HG02973 (cell line): Measurements from ENCODE around the gene DDX46.
A peak's percentile ranks its signal among the peaks of the same experiment; 100 is the strongest.
"Not testable (repeated sequence)": the region's sequence is repeated elsewhere in the genome, so short reads cannot be mapped to it uniquely, and the experiment has no call there.

Experiments
- ATAC-seq: cut with Tn5 transposase; IDR thresholded peaks from one replicate; pipeline ENCODE4 v1.9.1; 2021; ENCODE audit warnings: moderate library complexity; ENCODE audit not compliant: unreplicated experiment

DDX46 gene, protein sequence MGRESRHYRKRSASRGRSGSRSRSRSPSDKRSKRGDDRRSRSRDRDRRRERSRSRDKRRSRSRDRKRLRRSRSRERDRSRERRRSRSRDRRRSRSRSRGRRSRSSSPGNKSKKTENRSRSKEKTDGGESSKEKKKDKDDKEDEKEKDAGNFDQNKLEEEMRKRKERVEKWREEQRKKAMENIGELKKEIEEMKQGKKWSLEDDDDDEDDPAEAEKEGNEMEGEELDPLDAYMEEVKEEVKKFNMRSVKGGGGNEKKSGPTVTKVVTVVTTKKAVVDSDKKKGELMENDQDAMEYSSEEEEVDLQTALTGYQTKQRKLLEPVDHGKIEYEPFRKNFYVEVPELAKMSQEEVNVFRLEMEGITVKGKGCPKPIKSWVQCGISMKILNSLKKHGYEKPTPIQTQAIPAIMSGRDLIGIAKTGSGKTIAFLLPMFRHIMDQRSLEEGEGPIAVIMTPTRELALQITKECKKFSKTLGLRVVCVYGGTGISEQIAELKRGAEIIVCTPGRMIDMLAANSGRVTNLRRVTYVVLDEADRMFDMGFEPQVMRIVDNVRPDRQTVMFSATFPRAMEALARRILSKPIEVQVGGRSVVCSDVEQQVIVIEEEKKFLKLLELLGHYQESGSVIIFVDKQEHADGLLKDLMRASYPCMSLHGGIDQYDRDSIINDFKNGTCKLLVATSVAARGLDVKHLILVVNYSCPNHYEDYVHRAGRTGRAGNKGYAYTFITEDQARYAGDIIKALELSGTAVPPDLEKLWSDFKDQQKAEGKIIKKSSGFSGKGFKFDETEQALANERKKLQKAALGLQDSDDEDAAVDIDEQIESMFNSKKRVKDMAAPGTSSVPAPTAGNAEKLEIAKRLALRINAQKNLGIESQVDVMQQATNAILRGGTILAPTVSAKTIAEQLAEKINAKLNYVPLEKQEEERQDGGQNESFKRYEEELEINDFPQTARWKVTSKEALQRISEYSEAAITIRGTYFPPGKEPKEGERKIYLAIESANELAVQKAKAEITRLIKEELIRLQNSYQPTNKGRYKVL

DNA sequence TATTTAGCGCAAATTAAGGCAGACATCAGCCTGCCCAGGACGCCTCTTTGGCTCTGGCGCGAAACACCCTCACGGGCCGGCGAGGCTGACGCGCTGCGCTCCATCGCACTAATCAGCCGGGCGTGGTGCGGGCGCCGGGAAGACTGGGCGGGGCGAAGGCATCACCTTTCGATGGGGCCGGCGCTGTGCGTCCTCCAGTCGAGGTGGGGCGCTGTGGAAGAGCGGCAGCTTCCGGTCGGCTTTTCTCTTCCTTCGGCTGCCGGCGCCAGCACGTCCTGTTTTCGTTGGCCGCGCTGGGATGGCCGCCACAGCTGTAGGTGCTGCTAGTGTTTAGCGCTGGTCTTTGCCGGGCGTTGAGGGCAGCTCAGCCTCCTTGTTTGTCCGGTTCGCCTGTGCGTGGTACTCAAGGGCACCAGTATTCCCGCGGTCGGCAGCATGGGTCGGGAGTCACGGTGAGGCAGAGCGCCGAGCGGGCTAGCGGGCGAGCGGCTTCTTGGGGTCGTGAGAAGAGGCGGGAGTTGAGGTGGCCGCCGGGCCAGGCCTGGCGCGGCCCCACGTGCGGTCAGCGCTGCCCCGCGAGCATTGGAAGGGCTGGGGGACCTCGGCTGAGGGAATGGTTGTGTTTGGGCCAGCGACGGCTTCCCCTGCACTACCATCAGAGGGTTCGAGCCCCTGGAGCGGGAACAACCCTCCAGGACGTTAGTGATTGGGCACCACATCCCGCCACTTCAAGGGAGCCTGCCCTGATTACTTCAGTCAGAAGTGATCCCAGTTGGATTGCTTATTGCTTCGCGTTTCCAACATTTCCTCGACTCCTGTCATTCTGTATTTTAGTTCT, at the start of gene DDX46:
TSS of gene DDX46 (plus strand) at position 276 of the 838 bp plus-strand sequence. CDS start at position 436, 160 bp downstream.
- peak; percentile 95 for ATAC-seq

DNA sequence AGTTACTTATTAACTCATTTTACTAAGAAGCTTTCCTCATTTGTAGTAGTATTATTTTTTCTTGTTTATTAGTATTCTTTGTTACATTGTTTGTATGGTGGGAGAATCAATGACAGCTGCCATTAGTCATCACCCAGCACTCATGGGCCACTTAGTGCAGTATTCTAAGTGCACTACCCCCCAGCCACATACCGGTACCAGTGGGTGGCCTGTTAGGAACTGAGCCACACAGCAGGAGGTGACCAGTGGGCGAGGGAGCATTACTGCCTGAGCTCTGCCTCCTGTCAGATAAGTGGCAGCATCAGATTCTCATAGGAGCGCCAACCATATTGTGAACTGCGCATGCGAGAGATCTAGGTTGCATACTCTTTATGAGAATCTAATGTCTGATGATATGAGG, 44.5 kb upstream of the DDX46 start:
- ATAC-seq = no peak

DNA sequence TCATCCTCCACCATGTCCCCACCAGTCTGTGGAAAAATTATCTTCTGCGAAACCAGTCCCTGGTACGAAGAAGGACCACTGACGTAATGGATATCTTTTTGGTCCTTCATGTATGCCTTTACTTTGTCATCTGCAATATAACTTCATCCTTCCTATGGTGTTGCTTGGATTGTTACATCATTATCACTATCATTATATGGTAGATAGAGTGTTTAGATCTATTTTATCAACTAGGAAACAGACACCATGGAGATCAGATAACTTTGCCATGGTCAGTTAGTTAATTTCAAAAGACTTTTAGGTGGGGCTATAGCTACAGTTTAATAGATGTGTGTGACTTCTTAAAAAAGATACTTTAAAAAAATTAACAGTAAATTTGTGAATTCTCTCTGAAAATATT, 44.0 kb upstream of the DDX46 start:
- ATAC-seq = no peak

DNA sequence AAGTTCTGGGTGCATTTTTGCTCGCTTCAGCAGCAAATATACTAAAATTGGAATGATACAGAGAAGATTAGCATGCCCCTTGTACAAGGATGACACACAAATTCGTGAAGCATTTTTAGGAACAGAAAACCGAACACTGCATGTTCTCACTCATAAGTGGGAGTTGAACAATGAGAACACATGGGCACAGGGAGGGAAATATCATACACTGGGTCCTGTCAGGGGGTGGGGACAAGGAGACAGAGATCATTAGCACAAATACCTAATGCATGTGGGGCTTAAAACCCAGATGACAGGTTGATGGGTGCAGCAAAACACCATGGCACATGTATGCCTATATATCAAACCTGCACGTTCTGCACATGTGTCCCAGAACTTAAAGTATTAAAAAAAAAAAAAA, 43.1 kb upstream of the DDX46 start:
- ATAC-seq = not testable (repeated sequence)

DNA sequence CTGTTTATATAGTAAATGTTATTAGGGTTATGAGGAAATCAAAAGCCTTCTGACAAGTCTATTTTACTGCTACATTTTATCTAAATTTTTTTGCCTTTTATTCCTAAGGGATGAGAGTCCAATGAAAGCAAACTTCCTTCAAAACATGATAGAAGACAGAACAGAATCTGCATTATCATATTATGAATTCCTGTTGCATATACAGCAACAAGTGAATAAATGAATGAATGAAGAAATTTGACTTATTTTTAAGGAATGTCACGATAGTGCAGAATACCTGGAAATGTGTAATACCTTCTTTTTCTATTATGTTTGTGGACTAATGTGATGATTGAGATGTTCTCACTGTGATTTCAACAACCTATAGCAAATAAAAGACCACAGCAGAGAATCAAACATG, 33.7 kb upstream of the DDX46 start:
- no peak for ATAC-seq

DNA sequence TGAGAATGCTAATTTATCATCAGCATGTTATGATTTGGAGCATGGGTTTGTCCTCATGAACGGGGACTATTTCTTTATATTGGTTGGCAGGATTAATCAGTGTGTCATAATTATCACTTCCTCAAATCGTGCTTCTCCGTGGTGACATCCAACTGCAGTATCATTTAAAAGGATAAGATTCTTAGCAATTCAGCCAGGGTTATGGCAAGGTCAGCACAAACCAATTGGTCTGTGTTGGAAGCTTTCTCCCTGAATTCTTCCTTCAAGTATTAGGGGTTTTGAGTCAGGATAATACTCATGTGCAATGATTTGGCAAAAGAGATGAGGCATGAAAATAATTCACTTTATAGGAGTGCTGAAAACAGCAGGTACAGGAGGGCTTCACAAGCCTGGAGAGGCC, 25.8 kb upstream of the DDX46 start:
- no peak for ATAC-seq

DNA sequence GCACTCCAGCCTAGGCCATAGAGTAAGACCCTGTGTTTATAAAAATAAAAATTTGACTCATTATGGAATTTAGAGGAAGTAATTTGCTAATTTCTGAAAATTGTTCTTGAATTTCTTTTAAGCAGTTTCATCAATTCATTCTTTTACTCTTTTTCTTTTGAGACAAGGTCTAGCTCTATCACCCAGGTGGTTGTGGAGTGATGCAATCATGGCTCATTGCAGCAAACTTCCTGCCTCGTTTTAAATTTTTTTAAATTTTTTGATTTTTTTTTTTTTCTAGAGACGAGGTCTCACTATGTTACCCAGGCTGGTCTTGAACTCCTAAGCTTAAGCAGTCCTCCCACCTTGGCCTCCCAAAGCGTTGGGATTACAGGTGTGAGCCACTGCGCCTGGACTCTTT, 23.3 kb upstream of the DDX46 start:
- no peak for ATAC-seq

DNA sequence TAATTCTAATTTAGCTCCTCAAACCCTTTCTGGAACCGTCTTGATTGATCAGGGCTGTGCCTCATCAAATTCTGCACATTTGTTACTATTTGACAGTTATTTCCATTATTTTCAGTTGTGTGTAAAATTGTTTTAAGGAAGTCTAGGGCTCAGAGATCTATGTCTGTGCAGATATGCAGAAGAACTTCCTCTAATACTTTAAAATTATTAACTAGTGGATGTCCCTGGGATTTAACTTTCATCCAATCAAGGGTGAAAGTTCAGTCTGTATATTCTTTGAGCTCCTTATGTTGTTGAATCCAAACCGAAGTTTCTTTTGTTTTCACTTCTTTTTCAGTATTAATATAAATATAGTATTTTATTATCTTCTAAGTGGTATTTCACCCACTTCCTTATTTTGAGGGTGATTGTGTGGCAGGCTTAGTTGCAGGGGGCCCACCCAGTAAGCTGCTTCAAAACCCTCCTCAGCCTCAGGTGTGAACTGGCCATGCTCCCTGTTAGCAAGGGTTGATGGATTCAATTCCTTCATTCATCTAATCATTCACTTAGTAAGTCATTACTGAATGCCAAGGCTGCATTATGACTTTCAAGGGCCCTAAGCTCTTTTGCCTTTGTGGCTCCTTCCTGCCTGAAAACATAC, 22.3 kb upstream of the DDX46 start:
- no peak for ATAC-seq

DNA sequence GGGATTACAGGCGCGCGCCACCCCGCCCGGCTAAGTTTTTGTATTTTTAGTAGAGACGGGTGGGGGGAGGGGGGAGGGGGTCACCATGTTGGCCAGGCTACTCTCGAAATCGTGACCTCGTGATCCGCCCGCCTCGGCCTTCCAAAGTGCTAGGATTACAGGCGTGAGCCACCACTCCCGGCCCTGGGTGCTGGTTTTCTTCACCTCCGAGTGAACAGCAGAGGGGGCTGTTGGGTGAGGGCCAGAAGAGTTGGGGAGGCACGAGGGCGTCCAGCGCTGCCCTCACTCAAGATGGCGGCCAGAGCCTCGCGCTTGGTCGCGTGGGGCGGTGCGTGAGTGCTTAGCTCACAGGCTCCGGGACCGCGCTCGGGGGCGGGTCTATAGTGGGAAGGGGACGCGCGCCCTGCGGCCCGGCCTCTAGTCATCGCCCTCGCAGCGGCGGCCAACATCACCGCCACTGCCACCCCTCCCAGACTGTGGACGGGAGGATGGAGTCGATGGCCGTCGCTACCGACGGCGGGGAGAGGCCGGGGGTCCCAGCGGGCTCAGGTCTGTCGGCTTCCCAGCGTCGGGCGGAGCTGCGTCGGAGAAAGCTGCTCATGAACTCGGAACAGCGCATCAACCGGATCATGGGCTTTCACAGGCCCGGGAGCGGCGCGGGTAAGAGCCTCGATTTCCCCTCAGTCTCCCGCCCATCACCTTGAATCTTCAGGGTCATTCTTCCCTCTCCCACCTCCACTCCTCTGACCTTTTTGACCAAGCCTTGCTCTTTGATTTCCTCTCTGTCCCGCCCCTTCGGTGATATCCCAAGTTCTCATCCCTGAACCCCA, 20.2 kb upstream of the DDX46 start, which contains the start of gene CAMLG:
TSS of gene CAMLG (plus strand) at position 416 of the 830 bp plus-strand sequence. CDS start at position 489, 73 bp downstream.
- ATAC-seq = peak; percentile 92

DNA sequence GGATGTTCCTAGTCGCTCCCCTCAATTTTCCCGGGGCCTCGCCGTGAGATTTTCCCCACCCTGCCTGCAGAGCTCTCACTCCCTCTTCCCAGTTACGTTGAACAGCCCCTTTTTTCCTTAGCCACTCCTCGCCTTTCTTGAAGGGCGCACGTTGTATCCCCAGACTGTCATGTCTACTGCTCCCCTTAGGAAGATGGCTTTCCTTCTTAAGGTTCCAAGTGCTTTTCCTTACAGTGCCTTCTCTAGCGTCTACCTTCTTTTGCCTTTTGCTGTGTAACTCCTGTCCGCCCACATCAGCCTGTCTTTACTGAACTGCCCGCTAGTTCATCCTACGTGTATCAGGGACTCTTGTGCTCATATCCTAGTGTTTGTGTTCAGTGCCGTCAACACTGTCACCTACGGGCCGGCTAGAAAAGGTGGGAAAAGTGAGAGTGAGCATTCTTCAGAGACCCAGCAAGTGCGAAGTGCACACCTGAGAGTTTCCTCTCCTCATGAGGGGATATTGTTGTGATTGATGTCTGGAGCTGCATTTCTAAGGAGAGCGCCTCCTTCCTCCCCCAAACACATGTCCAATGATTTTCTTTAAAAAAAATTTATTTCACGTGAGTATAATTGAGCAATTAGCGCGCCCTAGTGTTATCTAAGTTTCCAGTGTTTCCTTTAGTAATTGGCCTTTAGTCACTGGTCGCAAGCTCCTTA, 19.5 kb upstream of the DDX46 start:
- ATAC-seq = no peak

DNA sequence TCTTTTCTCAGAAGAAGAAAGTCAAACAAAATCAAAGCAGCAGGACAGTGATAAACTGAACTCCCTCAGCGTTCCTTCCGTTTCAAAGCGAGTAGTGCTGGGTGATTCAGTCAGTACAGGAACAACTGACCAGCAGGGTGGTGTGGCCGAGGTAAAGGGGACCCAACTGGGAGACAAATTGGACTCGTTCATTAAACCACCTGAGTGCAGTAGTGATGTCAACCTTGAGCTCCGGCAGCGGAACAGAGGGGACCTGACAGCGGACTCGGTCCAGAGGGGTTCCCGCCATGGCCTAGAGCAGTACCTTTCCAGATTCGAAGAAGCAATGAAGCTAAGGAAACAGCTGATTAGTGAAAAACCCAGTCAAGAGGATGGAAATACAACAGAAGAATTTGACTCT, 17.5 kb upstream of the DDX46 start:
- ATAC-seq = no peak

DNA sequence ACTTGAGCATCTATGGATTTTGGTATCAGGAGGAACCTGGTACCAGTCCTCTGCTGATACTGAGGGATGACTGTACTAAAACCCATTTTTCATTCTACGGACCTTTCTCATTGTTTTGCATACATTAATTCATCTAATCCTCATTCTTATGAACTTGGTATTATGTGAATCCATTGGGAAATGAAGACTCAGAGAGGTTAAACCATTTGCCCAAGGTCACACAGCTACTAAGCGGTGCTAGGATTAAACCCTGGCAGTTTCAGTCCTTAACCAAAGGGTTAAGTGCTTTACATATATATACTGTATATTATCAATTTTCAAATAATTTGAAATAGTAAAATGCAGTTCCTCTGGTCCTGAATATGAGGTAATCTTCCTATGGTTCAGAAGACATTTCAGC, 16.4 kb upstream of the DDX46 start:
- no peak for ATAC-seq

DNA sequence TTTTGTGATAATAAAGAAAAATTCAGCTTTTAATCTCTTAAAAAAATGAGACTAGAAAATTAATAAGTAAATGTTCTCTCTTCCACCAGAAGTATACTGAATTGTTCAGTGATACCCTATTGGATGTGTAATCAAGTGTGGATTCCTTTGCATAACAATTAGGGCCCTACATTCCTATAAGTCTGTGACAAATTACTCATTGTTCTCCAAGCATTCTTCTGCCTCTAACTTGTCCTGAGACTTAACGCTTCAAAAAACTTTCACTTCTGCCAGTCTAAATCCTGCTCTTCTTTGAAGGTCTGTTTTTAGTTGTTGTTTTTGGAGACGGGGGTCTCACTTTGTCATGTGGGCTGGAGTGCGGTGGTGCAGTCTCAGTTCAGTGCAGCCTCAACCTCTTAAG, 9.2 kb upstream of the DDX46 start:
- ATAC-seq = no peak

DNA sequence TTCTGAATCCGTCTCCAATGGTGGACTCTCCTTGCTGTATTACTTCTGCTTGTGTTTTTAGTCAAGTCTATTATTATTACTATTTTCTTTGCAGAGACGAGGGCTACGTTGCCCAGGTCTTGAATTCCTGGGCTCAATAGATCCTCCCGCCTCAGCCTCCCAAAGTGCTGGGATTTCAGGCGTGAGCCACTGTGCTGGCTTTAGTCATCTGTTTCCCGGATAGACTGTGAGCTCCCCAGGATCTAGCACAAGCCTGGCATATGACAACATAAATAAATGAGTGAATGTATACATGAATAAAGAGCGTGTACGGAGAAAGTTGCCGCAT, 439 bp upstream of the DDX46 start:
- peak; percentile 21 for ATAC-seq

DNA sequence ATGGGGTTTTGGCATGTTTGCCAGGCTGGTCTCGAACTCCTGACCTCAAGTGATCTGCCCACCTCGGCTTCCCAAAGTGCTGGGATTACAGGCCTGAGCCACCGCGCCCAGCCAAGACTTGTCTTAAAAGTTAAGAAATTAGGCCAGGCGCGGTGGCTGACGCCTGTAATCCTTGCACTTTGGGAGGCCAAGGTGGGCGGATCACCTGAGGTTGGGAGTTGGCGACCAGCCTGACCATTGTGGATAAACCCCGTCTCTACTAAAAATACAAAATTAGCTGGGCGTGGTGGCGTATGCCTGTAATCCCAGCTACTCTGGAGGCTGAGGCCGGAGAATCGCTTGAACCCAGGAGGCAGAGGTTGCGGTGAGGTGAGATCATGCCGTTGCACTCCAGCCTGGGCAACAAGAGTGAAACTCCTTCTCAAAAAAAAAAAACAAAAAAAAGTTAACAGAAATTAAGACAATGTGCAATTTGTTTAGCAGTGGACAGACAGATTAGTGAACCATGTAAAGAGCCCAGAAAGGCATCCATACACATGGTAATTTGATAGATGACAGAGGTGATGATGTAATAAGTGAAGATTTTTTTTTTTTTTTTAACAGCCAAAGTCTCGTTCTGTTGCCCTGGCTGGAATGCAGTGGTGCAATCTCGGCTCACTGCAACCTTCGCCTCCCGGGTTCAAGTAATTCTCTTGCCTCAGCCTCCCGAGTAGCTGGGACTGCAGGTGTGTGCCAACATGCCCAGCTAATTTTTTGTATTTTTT, 9.1 kb downstream of the DDX46 start:
- not testable (repeated sequence) for ATAC-seq

DNA sequence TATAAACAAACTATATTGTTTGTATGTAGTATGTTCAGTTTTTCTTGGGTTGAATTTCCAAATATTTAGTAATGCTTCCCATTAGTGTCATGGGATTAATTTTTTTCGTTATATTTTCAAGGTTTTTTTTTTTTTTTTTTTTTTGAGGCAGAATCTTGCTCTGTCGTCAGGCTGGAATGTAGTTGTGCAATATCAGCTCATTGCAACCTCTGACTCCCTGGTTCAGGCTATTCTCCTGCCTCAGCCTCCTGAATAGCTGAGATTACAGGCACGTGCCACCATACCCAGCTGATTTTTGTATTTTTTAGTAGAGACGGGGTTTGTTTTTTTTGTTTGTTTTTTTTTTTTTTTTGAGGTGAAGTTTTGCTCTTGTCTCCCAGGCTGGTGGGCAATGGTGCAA, 10.6 kb downstream of the DDX46 start:
- ATAC-seq = no peak

DNA sequence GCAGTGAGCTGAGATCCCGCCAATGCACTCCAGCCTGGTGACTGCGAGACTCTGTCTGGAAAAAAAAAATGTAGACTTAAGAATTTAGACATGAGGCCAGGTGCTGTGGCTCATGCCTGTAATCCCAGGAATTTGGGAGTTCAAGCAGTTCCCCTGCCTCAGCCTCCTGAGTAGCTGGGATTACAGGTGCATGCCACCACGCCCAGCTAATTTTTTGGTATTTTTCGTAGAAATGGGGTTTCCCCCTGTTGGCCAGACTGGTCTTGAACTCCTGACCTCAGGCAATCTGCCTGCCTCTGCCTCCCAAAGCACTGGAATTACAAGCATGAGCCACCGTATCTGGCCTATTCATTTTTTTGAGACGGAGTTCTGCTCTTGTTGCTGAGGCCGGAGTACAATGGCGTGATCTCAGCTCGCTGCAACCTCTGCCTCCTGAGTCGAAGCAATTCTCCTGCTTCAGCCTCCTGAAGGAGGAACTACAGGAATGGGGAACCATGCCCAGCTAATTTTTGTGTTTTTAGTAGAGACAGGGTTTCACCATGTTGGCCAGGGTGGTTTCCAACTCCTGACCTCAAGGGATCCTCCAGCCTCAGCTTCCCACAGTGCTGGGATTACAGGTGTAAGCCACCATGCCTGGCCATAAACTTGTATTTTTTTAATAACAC, 14.0 kb downstream of the DDX46 start:
- ATAC-seq = no peak

DNA sequence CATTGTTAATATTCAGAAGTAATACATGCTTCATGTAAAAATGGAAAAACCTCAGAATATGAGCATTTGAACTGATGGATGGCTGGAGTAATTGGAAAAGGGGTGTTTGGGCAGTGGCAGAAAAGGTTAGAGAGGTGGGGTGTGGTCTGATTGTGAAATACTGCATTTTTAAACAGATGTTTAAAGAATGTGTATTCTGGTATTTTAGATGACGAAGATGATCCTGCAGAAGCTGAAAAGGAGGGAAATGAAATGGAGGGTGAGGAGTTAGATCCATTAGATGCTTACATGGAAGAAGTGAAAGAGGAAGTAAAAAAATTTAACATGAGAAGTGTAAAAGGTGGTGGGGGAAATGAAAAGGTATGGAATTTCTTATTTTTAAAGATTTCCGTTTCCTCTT, 18.8 kb downstream of the DDX46 start:
- ATAC-seq = no peak
